Measurements from ENCODE around the gene AURKAIP1.

AURKAIP1 gene

DNA sequence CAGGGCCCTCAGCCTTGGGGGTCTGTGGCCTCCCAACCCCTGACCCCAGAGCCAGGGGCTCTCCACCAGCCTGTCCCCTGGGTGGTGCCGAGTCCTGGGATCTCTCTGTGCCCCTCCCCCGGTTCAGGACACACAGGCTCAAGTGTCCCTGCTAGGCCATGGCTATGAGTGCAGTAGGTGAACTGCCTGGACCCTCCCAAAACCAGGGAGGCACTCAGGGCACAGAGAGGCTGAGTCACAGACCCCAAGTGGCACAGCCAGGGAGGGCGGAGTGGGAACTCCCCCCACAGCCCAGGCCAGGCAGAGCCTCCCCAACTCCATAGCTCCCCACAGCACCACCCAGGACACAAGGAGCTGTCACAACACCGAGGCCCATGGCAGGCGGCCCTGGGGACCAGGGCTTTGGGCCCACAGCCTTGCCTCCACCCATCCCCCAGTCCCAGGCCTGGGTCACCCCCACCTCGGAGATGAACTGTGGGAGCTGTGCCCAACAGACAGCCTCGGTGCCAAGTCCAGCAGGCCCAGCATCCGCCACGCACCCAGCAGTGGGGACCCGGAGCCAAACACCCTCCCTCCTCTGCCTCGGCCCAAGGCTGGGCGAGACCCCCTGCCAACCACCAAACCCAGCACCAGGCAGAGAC, 29.0 kb downstream of the AURKAIP1 start:
- DNase-seq = no peak

DNA sequence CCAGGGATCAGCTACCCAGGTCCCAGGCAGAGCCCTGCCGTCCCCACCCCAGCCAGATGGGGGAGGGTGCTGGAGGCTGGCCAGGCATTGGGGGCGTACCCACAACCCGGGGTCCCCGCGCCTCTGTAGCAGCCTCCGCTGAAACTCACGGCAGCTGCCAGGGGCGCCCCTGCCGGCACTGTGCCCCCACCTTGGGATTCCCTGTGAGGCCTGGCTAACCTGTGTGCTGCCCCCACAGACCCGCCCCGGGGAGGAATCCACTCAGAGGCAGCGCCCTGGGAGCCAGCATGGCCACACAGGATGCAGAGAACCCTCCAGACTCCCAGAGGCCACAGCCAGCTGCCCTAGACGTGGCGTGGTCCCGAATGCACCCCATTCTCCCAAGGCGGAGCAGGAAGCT, 29.6 kb downstream of the AURKAIP1 start:
- no peak for DNase-seq

DNA sequence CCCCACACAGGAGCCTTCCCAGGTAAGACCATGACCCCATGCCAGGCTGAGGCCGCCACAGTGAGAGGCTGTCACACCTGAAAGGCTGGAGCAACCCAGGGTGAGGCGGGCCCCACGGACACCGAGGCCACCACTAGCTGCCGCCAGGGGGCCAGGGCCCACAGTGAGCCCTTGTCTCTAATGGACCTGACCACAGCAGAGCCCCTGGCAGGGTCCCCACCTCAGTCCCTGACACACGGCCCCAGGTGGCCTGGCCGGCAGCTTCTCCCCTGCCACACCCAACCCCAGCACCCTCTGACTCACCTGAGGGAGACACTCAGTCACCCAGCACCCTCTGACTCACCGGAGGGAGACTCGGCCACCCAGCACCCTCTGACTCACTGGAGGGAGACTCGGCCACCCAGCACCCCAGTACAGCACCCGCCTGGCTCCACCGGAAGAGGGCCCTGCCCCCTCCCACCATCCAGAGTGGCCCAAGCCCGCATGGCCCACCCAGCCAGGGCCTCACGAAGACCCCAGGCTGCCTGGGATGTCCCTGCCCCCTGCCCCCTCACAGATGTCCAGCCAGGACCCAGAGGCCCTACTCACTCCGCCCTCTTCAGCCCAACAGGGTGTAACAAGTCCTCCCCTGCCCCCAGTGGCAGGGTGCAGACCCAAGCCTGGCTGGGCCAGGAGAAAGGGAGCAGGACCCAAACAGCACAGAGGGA, 30.2 kb downstream of the AURKAIP1 start:
- DNase-seq = peak; percentile 64

DNA sequence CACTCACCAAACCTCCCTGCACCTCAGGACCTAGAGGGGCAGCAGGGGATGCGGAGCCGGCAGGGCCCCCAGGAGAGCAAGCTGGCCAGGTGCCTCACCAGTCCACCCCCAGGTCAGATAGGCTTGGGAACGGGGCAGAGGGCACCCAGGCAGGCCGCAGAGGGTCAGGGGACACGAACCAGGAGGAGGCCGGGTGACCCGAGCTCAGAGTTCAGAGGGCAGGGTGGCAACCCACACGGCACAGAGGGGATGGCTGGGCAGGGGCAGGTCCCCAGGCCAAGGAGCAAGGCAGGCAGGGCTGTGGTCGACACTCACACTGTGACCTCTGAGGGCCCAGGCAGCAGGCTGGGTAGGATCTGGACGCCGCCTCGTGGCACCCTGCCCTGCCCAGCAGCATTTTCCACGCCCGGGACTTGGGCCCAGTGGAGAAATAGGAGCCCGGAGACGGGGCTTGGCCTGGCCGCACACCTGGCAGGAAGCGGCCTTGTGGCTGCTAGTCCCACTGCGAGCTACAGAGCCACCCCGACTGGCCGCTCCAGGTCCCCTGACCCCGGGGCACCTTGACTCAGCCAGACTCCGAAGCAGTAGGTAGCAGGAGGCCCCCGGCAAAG, 31.1 kb downstream of the AURKAIP1 start:
- no peak for DNase-seq

DNA sequence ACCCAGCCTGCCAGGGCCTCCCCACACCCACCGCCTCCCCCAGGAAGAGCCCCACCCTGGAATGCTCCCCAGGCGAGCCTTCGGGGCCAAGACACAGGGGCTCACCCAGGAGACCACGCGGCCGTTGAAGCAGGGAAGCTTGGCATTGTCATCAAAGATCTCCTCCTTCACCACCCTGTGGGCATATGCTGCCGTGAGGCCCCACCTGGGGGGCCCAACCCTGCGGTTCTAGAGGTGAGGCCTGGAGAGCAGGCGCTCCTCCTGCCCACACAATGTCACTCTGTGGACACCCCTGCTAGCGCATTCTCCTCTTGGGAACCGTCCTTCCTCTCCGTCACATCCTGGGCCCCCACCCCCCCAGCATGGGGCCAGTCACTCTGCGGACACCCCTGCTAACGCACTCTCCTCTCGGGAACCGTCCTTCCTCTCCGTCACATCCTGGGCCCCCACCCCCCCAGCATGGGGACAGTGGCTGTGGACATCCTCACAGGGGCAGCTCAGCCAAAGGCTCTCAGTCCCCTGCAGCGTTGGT, 32.4 kb downstream of the AURKAIP1 start:
- DNase-seq = no peak

DNA sequence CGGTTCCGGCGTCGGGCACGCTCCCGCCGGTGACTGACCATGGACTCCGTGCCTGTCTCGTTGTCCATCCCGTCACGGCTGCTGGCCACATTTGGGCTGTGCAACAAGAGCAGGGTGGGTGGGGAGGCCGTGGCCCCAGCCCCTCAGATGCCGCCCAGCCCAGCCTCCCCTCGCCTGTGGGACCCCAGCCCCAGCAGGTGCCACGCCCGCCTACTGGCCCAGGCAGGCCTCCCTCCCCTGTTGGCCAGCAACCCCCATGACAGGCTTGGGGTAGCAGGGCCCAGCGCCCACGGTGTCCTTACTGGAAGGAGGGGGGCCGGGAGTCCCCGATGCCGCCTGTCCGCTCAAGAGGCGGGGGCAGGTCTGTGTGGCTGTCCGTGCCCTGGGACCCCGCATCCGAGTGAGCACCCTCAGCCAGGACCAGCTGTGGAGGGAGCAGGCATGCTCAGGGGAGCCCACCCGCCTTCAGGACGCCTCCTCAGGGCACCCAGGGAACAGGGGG, 32.9 kb downstream of the AURKAIP1 start:
- DNase-seq = no peak

DNA sequence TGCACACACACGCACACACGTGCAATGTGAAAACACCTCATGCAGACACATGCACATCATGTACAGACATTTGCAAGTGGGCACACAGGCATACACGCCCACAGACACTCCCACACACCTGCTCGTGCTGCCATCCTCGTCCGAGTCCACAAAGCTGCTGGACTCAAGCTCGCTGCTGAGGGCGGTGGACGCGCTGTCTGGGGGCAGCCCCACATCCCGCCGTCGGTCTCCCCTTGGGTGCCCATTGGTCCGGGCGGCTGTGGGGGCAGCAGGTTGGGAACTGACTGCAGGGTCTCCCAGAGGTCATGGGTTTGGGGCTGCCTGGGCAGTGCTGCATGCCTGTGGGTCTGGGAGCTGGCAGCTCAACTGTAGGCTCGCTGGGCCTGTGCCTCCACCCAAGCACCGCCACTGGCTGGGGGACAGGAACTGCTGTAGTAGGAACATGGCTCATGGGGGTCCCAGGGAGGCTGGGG, 33.4 kb downstream of the AURKAIP1 start:
- DNase-seq = no peak

DNA sequence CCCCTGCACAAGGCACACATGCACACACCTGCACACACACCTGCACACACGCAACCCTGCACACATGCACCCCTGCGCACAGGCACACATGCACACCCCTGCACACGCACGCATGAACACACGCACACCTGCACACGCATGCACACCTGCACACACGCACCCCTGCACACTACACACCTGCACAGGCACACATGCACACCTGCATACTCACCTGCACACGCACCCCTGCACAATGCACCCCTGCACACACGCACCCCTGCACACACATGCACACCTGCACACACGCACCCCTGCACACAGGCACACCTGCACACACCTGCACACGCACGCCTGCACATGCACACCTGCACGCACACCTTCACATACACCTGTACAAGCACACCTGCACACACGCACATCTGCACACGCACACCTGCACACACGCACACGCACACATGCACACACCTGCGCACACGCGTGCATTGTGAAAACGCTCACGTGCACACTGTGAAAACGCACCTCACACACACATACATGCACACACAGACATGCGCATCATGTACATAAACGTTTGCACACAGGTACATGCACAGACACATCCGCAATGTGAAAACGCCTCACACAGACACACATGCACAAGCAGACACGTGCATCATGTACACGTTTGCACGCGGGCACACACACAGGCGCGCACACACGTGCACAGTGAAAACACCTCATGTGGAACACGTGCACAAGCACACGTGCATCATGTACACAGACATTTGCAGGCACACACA, 34.0 kb downstream of the AURKAIP1 start:
- DNase-seq = no peak

DNA sequence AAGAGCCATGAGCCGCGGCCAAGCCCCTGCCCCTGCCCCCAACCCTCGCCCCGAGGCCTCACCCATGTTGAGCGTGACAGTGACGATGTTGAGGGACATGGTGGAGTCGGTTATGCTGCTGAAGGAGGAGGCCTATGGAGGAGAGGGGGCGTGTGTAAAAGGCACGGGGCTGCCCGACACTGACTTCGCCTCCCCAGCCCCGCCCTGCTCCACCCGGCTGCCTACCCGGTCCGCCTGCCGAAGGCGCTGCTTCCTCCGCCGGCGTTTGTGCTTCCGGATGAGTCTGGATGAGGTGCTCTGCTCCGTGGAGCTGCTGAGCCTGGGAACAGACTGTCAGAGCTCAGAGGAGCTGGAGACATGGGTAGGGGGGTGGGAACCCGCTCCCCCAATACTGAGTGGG, 34.8 kb downstream of the AURKAIP1 start:
- no peak for DNase-seq

DNA sequence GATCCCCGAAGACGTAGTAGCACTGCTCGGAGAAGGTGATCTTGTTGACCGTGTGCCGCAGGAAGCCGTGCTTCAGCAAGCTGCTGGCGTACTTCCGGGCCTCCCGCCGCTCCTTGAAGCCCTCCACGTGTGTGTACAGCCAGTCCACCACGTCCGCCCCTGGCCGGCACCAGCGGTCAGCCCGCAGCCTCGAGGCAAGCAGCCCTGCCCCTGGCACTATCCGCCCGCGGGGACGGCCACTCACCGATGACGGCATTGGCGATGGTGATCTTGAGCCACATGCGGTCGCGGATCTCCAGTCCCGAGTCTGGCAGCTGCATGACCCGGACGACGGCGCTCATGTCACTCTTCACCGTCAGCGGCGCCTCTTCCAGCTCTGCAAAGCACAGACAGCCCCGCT, 36.7 kb downstream of the AURKAIP1 start:
- no peak for DNase-seq

DNA sequence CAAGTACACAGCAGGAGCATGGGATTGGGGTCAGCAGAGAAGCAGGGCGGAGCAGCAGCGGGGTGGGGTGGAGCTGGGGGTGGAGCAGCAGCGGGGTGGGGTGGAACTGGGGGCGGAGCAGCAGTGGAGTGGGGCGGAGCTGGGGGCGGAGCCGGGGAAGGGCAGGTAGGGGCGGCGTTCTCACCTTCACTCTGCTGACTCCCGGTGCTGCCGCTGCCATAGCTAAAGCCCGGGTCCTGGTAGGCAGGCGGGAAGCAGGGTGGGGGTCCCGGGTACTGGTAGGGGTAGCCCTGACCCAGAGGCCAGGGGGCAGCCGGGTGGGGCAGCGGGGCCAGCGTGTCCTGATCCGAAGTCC, 37.2 kb downstream of the AURKAIP1 start:
- DNase-seq = peak; percentile 36

DNA sequence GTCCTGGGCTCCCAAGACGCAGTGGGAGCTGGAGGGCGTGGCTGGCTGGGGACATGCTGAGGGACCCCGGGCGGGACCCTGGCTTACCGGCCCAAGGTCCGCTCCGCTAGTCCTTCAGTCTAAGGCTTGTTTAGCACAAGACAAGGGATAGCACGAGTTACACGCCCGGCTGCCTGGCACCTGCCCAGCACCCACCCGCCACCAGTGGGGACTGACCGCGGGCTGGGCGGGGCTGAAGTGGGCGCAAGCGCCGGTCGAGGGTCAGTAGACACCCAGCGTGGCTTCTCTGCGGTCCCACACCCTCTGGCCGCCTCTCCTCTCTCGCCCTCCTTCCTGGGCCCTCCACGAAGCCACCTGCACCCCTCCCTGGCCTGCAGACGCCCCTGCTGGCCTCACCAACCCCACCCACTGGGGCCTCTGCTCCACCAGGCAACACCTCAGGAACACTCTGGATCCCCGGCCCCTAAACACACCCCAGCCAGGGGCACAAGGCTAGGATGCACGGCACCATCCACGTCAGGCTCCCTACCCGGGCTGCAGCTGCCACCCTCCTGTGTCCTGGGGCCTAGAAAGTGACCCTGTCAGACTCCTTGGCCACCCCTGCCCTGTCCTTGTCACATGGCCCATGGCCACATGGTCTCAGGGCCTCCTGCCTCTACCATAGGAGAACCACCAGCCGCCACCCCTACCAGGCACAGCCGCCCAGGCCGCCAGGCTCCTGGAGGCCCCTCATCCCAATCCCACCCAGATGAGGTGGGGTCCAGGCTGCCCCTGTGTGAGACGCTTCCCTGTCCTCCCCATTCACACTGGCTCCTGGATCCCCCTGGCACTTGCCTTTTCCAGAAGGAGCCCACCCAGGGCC, 37.8 kb downstream of the AURKAIP1 start:
- no peak for DNase-seq

DNA sequence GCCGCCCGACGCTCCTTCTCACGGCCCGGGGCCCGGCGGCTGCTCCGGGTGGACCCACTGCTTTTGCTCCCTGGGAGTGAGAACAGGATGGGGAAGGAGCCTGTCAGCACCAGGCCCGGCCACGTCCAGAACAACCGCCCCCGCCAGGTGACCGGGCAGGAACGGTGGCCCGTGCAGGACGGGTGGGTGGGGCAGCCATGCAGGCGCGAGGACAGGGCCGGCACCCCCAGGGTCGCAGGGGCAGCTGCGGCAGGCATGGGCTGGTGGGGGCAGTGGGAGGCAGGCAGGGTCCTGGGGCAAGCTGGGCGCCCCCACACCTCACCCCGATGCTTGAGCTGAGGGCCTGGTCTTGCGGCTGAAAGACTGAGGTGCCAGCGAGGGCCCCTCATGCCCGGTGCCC, 38.6 kb downstream of the AURKAIP1 start:
- DNase-seq = no peak

DNA sequence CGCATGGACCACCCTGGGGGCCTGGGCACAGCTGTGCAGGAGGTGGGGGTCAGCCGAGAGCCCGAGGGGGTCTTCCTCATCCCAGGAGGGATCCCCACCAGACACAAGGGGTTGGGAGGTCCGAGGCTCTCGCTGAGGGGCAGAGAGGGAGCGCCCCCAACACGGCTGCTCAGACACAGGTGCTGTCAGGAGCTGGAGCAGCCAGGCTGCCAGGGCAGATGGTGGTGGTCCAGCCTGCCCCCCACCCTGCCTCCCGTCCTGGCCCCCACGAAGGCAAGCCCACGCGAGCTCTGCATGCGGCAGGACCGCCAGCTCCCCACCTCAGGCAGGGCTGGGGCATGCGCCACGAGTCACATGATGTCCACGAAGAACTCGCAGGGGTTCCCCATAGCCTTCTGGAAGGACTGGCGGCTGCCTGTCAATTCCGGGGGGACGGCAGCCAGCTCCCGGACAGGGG, 39.2 kb downstream of the AURKAIP1 start:
- DNase-seq = no peak

DNA sequence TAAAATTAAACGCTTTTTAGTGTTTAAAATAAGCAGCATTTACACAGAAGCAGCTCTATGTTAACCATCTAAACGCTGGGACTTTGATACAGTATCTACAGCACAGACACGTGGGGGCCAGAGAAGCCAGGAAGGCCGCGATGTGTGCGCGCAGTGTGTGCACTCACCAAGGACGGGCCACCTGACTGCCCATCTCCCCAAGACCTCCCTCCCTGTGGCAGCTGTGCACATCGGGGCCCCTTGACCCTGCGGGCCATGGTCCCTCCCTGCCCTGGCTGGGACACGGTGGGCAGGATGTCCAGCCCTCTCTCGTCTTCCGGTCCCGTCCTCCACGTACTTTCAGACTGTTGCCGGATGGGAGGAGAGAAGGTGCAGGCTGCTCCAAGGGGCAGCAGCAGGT, 39.7 kb downstream of the AURKAIP1 start:
- no peak for DNase-seq

DNA sequence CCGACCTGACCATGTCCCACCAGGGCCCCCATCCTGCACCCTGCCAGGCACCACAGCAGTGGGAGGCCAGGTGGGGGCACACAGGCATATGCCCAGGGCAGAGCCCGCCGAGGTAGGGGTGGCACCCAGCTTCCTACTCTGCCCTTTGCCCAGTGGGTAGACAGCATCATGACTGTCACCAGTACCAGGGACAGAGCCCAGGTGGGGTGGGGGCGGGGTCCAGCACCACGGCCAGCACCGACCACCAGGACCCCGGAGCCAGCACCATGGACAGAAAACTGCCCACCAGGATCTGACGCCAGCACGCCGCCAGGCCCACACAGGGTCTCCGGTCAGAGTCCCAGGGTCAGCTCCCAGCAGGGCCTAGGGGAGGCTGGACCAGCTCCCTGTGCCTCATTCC, 40.2 kb downstream of the AURKAIP1 start:
- no peak for DNase-seq

DNA sequence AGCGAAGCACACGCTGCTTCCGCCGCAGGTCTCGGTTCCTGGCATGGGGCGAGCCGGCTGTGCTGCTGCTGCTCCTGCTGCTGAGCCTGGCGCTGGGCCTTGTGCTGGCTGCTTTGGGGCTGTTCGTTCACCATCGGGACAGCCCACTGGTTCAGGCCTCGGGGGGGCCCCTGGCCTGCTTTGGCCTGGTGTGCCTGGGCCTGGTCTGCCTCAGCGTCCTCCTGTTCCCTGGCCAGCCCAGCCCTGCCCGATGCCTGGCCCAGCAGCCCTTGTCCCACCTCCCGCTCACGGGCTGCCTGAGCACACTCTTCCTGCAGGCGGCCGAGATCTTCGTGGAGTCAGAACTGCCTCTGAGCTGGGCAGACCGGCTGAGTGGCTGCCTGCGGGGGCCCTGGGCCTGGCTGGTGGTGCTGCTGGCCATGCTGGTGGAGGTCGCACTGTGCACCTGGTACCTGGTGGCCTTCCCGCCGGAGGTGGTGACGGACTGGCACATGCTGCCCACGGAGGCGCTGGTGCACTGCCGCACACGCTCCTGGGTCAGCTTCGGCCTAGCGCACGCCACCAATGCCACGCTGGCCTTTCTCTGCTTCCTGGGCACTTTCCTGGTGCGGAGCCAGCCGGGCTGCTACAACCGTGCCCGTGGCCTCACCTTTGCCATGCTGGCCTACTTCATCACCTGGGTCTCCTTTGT, 41.3 kb downstream of the AURKAIP1 start:
- no peak for DNase-seq

DNA sequence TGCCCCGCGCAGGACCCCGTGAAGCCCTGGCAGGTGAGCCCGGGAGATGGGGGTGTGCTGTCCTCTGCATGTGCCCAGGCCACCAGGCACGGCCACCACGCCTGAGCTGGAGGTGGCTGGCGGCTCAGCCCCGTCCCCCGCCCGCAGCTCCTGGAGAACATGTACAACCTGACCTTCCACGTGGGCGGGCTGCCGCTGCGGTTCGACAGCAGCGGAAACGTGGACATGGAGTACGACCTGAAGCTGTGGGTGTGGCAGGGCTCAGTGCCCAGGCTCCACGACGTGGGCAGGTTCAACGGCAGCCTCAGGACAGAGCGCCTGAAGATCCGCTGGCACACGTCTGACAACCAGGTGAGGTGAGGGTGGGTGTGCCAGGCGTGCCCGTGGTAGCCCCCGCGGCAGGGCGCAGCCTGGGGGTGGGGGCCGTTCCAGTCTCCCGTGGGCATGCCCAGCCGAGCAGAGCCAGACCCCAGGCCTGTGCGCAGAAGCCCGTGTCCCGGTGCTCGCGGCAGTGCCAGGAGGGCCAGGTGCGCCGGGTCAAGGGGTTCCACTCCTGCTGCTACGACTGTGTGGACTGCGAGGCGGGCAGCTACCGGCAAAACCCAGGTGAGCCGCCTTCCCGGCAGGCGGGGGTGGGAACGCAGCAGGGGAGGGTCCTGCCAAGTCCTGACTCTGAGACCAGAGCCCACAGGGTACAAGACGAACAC, 42.1 kb downstream of the AURKAIP1 start:
- DNase-seq = no peak

DNA sequence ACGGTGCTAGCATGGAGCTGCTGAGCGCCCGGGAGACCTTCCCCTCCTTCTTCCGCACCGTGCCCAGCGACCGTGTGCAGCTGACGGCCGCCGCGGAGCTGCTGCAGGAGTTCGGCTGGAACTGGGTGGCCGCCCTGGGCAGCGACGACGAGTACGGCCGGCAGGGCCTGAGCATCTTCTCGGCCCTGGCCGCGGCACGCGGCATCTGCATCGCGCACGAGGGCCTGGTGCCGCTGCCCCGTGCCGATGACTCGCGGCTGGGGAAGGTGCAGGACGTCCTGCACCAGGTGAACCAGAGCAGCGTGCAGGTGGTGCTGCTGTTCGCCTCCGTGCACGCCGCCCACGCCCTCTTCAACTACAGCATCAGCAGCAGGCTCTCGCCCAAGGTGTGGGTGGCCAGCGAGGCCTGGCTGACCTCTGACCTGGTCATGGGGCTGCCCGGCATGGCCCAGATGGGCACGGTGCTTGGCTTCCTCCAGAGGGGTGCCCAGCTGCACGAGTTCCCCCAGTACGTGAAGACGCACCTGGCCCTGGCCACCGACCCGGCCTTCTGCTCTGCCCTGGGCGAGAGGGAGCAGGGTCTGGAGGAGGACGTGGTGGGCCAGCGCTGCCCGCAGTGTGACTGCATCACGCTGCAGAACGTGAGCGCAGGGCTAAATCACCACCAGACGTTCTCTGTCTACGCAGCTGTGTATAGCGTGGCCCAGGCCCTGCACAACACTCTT, 42.8 kb downstream of the AURKAIP1 start:
- no peak for DNase-seq

Data from CD4-positive, alpha-beta T cell treated with Interleukin-17A for 4 hours (primary cell).